Activated T-cell treated with anti-CD3 and anti-CD28 coated beads, Interleukin-2, amount 50 U/mL, for 24 hours (primary cell): Measurements from ENCODE around the gene TGM3.
A peak's percentile ranks its signal among the peaks of the same experiment; 100 is the strongest.

Experiments
- DNase-seq: peaks from one replicate; pipeline ENCODE4 v3.0.0-alpha.2; 2020
- H3K27ac Mint-ChIP-seq: 2 replicates; pipeline ENCODE4 v1.8.0; 2020; ENCODE audit warnings: mild to moderate bottlenecking, mixed read lengths
- H3K27me3 Mint-ChIP-seq: 2 replicates; pipeline ENCODE4 v1.8.0; 2020; ENCODE audit warnings: mixed read lengths
- H3K36me3 Mint-ChIP-seq: 2 replicates; pipeline ENCODE4 v1.8.0; 2020; ENCODE audit warnings: low read depth, mixed read lengths
- H3K4me1 Mint-ChIP-seq: 2 replicates; pipeline ENCODE4 v1.8.0; 2020; ENCODE audit warnings: low read depth, mixed read lengths
- H3K4me3 Mint-ChIP-seq: 2 replicates; pipeline ENCODE4 v1.8.0; 2020; ENCODE audit warnings: mild to moderate bottlenecking, moderate library complexity, mixed read lengths
- H3K9me3 Mint-ChIP-seq: 2 replicates; pipeline ENCODE4 v1.8.0; 2020; ENCODE audit warnings: mixed read lengths

TGM3 gene

DNA sequence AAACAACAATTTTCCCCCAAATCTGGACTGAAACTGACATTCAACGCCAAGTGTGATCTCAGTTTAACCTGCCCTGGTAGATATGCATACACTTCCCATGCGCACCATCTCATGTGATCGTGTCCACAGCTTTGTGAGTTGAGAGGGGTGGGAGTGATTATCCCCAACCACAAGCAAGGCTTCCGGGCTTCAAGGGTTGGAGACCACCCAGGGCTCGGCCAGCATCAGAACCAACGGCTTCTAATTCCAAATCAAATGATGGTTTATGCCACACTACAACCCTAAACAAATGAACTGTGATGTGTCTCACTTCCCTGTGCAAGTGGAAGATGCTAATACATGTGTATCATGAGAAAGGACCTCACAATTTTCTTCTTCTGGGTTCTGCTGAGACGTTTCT lies 515 bp upstream of the TGM3 start:
- H3K4me3 Mint-ChIP-seq, result no peak overlapping the region
- no peaks in the 10 kb centered on the region for H3K9me3 Mint-ChIP-seq
- H3K27ac Mint-ChIP-seq, result no peak overlapping the region
- no peaks in the 10 kb centered on the region for H3K4me1 Mint-ChIP-seq
- peaks cover 10% of the 10 kb centered on the region for H3K27me3 Mint-ChIP-seq
- H3K36me3 Mint-ChIP-seq, result no peaks in the 10 kb centered on the region
- no peak for DNase-seq

DNA sequence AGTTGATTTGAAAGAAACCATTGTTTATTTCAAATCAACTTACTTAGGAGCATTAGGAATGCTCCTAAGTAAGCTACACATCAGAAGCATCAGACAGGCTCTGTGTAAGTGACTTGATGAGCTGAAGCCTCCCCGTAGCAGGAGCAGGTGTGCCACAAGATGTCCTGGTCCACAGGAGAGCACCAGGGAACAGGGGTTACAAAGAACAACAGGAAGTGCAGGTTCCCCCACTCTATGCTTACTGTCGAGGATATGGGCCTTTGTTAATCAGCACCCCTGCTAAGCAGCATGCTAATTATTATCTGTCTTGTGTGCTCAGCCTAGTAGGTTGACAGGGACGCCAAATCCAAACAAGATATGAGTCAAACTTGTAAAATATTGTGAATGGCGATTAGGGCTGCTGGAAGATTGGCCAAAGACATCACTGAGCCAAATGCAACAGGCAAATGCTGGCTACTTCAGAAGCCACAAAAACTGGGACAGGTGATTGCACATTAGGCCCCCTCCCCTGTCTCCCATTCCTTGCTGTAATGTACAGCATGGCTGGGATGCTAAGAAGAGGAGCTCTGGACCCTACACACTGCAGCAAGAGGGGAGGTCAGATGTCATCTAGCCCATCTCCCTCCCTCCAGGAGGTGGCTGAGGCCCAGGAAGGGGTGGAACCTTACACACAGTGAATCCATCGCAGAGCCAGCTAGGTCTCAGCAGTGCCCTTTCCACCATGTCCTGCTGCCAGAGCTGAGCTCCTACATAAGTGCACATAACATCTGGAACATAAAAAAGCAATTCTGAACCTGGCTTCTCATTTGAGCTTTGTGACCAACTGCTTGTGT lies 939 bp downstream of the TGM3 start:
- DNase-seq, result no peak
- Mint-ChIP-seq H3K4me1 (peaks cover 7% of the 10 kb centered on the region), H3K9me3 (no peaks in the 10 kb centered on the region), H3K27ac (no peak overlapping the region), H3K27me3 (peaks cover 10% of the 10 kb centered on the region), H3K4me3 (no peak overlapping the region), H3K36me3 (no peaks in the 10 kb centered on the region)

DNA sequence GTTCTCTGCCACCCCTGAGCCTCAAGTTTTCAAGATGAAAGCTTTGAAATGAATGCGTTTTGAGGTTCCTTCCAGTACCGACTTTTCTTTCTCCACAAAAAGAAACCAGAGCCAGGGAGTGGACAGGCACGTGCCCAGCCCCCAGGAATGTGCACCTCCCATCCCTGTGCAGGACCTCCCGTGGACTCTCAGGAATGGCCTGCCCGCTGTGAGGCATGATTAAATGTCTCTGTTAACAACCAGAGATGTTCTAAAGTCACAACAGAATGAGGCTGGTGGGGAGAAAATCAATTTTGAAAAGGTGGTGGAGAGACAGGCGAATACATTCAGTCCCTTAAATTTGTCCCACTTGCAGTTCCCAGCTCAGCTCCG lies 1.5 kb downstream of the TGM3 start:
- Mint-ChIP-seq H3K27ac (no peak overlapping the region), H3K27me3 (peaks cover 10% of the 10 kb centered on the region), H3K4me1 (peaks cover 7% of the 10 kb centered on the region), H3K36me3 (no peaks in the 10 kb centered on the region), H3K4me3 (no peak overlapping the region), H3K9me3 (no peaks in the 10 kb centered on the region)
- DNase-seq, result no peak

DNA sequence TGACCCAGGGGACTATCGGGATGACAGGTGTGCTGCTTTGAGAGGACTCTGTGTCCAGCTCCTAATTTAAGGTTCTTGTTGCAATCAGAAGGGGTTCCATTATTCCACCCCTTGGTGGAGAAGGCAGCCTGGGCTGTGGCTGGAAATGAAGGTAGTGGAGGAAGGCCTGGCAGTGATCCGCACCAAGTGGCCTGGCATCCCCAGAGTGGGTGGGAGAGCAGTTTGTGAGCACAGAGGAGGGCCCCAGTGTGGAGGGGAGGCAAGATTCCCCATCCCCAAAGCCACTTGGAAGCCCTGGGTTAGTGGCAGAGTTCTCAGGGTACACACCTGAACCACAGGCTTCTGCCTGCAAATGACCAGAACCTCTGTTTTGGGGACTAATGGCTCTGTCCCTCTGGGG lies 2.3 kb downstream of the TGM3 start:
- no peaks in the 10 kb centered on the region for H3K9me3 Mint-ChIP-seq
- H3K27ac Mint-ChIP-seq, result no peak overlapping the region
- peaks cover 12% of the 10 kb centered on the region for H3K27me3 Mint-ChIP-seq

DNA sequence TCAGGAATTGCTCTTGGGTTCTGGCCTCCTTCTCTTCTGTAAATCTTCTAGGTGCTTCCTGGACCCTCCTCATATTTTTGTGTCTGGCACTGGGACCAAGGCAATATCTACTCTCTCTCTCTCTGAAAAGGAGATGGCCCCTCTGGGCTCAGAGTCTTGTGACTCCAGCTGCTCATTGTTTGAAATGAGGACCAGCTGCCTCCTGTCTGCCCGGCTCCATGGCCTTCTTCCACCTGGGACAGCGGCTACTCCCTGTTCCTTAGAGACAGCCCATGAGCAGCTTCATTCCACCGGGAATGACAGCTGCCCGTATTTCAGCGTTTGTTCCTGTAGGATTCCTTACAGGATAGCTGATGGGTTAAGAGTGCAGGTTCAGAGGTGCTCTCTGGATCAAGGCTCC lies 2.9 kb downstream of the TGM3 start:
- peaks cover 7% of the 10 kb centered on the region for H3K4me1 Mint-ChIP-seq
- H3K4me3 Mint-ChIP-seq, result no peak overlapping the region
- H3K9me3 Mint-ChIP-seq, result no peaks in the 10 kb centered on the region
- DNase-seq, result no peak
- H3K27me3 Mint-ChIP-seq, result peaks cover 16% of the 10 kb centered on the region
- H3K36me3 Mint-ChIP-seq, result no peaks in the 10 kb centered on the region
- no peak overlapping the region for H3K27ac Mint-ChIP-seq

More for the DNA sequence above, 2.3 kb downstream of the TGM3 start:
- no peaks in the 10 kb centered on the region for H3K36me3 Mint-ChIP-seq
- H3K4me3 Mint-ChIP-seq, result no peak overlapping the region
- peaks cover 7% of the 10 kb centered on the region for H3K4me1 Mint-ChIP-seq
- DNase-seq, result no peak

DNA sequence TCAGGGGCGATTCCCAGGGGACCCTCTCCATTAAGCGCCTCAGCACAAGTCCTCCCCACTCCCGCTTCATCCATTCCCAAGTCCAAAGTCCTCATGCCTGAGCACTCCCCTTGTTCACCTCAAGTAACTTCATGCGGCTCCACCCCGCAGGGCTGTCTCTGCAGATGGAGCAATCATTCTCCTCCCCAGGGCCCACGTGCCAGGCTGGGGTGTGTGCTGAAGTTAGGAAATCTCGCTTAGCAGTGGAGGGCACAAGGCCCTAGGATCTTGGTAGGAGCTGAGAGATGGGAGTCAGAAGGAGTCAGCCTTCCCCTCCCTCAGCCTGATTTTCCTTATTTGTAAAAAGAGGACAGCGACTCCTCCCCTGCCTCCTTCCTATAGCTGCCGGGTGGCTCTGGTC lies 3.5 kb downstream of the TGM3 start:
- no peak overlapping the region for H3K27ac Mint-ChIP-seq
- H3K4me3 Mint-ChIP-seq, result no peak overlapping the region
- H3K9me3 Mint-ChIP-seq, result no peaks in the 10 kb centered on the region
- H3K27me3 Mint-ChIP-seq, result peaks cover 16% of the 10 kb centered on the region
- peaks cover 7% of the 10 kb centered on the region for H3K4me1 Mint-ChIP-seq
- H3K36me3 Mint-ChIP-seq, result no peaks in the 10 kb centered on the region
- no peak for DNase-seq

DNA sequence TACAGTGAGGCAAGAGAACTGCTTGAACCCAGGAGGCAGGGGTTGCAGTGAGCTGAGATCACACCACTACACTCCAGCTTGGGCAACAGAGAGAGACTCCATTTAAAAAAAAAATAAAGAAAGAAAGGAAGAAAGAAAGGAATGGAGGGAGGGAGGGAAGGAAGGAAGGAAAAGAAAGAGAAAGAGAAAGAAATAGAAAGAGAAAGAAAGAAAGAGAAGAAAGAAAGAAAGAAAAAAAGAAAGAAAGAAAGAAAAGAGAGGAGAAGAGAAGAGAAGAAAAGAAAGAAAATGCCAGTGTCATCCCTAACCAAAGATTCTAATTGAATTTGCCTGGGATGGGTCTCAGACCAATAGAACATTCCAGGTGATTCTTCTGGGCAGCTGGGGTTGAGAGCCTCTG lies 4.2 kb downstream of the TGM3 start:
- Mint-ChIP-seq H3K4me3 (no peak overlapping the region), H3K9me3 (no peaks in the 10 kb centered on the region), H3K27me3 (peaks cover 16% of the 10 kb centered on the region), H3K27ac (no peak overlapping the region), H3K4me1 (peaks cover 7% of the 10 kb centered on the region), H3K36me3 (no peaks in the 10 kb centered on the region)
- no peak for DNase-seq

DNA sequence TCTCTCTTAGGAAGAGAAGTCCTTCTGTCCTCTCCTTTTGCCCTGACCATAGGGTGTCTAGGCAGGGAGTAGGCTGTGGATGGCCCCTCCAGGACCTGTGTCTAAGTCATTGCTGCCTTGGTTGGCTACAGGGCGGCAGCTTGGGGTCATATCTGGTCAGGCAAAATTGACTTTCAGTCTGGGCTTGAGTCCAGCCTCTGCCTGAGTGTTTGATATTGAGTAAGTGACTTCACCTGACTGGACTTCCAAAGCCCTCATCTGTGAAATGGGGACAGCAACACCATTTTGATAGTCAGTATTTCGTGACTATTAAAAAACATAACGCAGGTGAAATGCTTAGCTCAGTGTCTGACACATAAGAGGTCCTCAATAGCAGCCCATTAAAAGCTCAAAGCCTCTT lies 4.6 kb downstream of the TGM3 start:
- no peak for DNase-seq
- H3K27ac Mint-ChIP-seq, result no peak overlapping the region
- no peak overlapping the region for H3K4me3 Mint-ChIP-seq
- peaks cover 16% of the 10 kb centered on the region for H3K27me3 Mint-ChIP-seq
- no peaks in the 10 kb centered on the region for H3K9me3 Mint-ChIP-seq
- peaks cover 7% of the 10 kb centered on the region for H3K4me1 Mint-ChIP-seq
- no peaks in the 10 kb centered on the region for H3K36me3 Mint-ChIP-seq

DNA sequence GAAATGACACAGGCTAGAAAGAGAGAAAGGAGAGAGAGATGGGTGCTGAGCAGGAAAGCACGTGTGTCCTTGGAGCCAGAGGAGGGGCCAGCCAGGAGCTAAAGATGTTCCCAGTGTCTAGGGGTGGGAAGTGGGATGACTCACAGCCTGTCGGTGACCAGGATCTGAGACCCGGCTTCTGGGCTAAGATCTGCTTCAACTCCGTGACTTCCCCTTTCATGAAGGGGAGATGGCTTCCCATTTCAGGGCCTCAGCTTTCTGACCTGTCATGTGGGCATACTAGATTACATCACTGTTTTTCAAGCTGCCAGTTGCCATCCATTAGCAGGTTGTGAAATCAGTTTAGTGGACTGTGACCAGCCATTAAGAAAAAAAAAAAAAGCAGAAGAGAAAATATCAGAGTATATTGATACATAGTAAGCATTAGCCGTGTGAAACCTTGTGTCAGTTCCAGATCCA lies 5.4 kb downstream of the TGM3 start:
- Mint-ChIP-seq H3K36me3 (no peaks in the 10 kb centered on the region), H3K4me1 (peaks cover 7% of the 10 kb centered on the region), H3K27ac (peak overlapping the region; percentile 14), H3K9me3 (no peaks in the 10 kb centered on the region), H3K4me3 (no peak overlapping the region), H3K27me3 (peaks cover 16% of the 10 kb centered on the region)
- DNase-seq, result no peak

DNA sequence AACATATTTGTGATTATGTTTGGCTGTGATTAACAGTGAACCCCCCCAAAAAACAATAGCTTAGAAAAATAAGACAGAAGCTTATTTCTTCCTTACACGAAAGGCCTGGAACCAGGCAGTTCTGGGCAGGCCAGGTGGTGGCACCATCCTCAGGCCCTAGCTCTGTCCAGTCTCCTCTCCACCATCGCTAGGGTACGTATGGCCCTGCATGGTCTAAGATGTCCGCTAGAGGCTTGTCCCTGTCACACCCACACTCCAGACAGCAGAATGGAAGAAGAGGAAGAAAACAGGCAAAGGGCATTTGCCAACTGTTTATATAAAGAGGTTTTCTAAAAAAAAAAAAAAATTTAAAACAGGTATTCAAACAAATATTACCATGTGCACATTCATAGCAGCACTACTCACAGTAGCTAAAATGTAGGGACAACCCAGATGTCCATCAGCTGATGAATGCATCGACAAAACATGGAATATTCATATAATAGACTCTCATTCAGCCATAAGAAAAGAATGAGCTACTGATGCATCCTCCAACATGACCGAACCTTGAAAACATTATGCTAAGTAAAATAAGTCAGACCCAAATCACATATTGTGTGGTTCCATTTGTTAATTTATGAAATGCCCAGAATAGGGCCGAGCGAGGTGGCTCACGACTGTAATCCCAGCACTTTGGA lies 6.7 kb downstream of the TGM3 start:
- Mint-ChIP-seq H3K27me3 (peaks cover 16% of the 10 kb centered on the region), H3K4me3 (no peak overlapping the region), H3K9me3 (no peaks in the 10 kb centered on the region), H3K27ac (no peak overlapping the region), H3K36me3 (no peaks in the 10 kb centered on the region), H3K4me1 (peaks cover 7% of the 10 kb centered on the region)
- DNase-seq, result no peak

DNA sequence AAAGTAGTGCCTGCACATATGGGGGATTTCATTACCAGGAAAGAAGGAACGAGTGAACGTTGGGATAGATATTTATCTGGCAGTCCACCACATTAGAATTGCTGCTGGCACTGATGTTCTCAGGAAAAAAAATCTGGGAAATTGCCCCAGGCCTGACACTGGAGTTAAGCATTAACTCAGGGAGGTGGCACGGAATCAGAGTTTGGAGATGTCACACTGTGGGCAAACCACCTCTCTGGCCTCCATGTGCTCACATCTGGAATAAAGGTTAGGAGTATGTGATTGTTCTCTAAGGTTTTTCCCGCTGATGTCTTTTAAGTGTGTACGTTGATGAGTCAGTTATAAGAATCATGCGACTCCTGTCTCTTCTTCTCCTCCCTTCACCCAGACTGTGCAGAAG lies 7.9 kb downstream of the TGM3 start:
- H3K27me3 Mint-ChIP-seq, result peaks cover 13% of the 10 kb centered on the region
- H3K36me3 Mint-ChIP-seq, result no peaks in the 10 kb centered on the region
- DNase-seq, result no peak
- H3K9me3 Mint-ChIP-seq, result no peaks in the 10 kb centered on the region
- H3K4me1 Mint-ChIP-seq, result peaks cover 7% of the 10 kb centered on the region
- H3K4me3 Mint-ChIP-seq, result no peak overlapping the region
- no peak overlapping the region for H3K27ac Mint-ChIP-seq

DNA sequence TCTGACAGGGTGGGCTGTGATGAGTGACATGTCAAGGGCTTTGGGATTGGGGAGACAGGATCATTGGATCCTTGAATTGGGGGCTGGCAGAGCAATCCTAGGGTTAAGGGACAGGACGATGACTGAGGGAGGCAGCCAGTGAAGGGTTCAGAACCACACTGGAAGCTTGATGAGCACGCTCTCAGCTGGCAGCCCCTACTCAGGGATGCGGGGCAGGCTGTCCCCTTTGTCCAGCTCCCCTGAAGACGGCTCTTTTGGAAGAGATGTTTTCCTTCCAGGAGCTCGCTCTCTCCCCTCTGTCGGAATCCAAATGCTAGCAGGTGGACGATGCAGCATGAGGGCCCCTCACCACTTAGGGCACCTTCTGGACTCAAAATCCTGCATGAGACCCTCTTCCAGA lies 8.4 kb downstream of the TGM3 start:
- peaks cover 9% of the 10 kb centered on the region for H3K27me3 Mint-ChIP-seq
- DNase-seq, result no peak
- H3K27ac Mint-ChIP-seq, result no peak overlapping the region
- H3K4me3 Mint-ChIP-seq, result no peak overlapping the region
- H3K9me3 Mint-ChIP-seq, result no peaks in the 10 kb centered on the region
- no peaks in the 10 kb centered on the region for H3K36me3 Mint-ChIP-seq
- peaks cover 7% of the 10 kb centered on the region for H3K4me1 Mint-ChIP-seq

DNA sequence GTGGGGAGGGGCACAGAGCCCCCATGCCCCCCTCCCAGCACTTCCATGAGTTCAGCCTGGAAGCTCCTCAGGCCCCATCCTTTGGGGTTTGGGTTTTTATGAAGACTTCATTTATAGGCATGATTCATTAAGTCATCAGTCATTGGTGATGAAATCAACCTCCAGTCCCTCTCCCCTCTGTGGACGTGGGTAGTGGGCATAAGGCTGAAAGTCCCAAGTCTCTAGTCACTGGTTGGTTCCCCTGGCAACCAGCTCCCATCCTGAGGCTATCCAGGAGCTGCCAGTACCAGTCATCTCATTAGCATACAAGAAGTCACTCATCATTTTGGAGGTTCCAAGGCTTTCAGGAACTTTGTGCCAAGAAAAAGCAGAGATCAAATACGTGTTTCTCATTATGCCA lies 9.2 kb downstream of the TGM3 start:
- Mint-ChIP-seq H3K36me3 (no peaks in the 10 kb centered on the region), H3K4me1 (peaks cover 7% of the 10 kb centered on the region), H3K27ac (no peak overlapping the region), H3K27me3 (peaks cover 9% of the 10 kb centered on the region), H3K9me3 (no peaks in the 10 kb centered on the region), H3K4me3 (no peak overlapping the region)
- DNase-seq, result no peak

DNA sequence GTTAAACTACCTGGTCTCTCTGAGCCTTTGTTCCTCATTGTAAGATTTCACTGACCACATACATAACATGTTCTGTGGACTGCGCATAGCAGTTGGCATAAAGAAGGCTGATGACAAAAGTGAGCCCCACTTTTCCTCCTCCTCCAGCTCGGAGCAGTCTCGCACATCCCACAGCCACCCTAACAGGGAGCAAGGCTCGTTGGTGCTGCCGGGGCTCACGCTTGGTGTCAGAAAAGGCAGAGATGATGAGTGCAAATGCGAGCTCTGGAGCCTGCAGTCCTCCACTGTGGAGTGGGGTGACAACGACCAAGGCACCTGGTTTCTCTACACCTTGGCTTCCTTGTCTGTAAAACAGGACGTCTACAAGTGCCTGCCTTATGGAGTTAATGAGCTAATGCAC lies 9.7 kb downstream of the TGM3 start:
- H3K27ac Mint-ChIP-seq, result no peak overlapping the region
- H3K36me3 Mint-ChIP-seq, result no peaks in the 10 kb centered on the region
- H3K27me3 Mint-ChIP-seq, result peaks cover 9% of the 10 kb centered on the region
- peaks cover 7% of the 10 kb centered on the region for H3K4me1 Mint-ChIP-seq
- no peak for DNase-seq
- no peak overlapping the region for H3K4me3 Mint-ChIP-seq
- H3K9me3 Mint-ChIP-seq, result no peaks in the 10 kb centered on the region

DNA sequence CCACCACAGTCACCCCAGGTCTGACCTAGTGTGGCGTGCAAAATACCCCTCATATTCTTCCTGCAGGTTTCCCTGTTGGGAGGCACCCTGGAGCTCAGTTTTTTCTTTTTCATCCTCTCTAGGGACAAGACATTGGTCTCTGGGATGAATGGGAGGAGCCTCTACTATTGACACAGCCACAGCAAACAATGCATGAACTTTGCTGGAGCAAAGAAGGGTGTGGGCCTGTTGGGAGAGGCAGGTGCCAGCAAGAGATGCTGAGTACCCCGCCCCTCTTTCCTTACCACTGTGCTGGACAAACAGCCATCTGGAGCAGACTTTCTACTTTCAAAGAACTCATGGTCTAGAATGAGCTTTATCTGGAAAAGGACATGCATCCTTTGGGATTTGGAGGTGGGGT lies 10.1 kb downstream of the TGM3 start:
- Mint-ChIP-seq H3K4me1 (peaks cover 5% of the 10 kb centered on the region), H3K4me3 (no peak overlapping the region), H3K9me3 (no peaks in the 10 kb centered on the region), H3K27ac (no peak overlapping the region), H3K27me3 (peaks cover 7% of the 10 kb centered on the region), H3K36me3 (no peaks in the 10 kb centered on the region)
- DNase-seq, result no peak
